Transverse colon (tissue), 4 donors: Measurements from ENCODE around the gene POU2F2.

ENCODE experiments used
- EP300 ChIP-seq: sonication (generic); formaldehyde crosslinking; IDR thresholded peaks from one replicate; pipeline ENCODE4 v1.6.1; 2017; ENCODE audit warnings: antibody characterized with exemption, low read depth
- POLR2A ChIP-seq: fragments of 450-650 bp; IDR thresholded peaks from one replicate; pipeline ENCODE4 v1.6.1; 2016; ENCODE audit warnings: antibody characterized with exemption, mild to moderate bottlenecking, moderate library complexity
- POLR2AphosphoS5 ChIP-seq, 3 donors: sonication (generic); formaldehyde crosslinking; IDR thresholded peaks; one replicate each; pipeline ENCODE4 v1.6.1; 2016; ENCODE audit warnings: antibody characterized with exemption in 3 of 3
- TF ChIP-seq, protein P1 (sequence below), 5 experiments: fragments of 200-600 bp in 3 of 5; fragments of 450-650 bp in 2 of 5; sonication (generic) in 3 of 5; IDR thresholded peaks; 1 replicate in 2 of 5; 2 replicates in 3 of 5; pipeline ENCODE4 v1.5.1; 2016 to 2017; ENCODE audit warnings: antibody characterized with exemption in 5 of 5, inconsistent platforms in 3 of 5, mild to moderate bottlenecking in 2 of 5, moderate library complexity in 1 of 5

DNA sequence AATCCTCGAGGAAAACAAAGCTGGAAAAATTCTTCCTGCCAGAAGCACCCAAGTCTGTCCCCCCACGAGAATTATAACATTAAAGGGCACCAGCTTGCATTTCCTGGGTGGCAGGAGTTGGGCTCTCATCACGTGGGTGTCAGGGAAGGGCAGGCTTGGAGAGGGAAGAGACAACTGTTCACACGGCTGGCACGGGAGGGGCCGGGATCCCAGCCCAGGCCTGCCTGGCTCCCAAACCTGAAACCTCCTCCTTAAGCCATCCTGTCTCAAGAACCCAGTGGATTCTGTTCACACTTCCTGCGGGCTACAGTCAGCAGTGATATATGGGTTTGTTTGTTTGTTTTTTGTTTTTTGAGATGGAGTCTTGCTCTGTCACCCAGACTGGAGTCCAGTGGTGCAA, 74.4 kb downstream of the POU2F2 start:
- TF ChIP-seq POLR2AphosphoS5 (IDR thresholded peaks at IDR 0.05) = no peak
- TF ChIP-seq, protein P1, sequence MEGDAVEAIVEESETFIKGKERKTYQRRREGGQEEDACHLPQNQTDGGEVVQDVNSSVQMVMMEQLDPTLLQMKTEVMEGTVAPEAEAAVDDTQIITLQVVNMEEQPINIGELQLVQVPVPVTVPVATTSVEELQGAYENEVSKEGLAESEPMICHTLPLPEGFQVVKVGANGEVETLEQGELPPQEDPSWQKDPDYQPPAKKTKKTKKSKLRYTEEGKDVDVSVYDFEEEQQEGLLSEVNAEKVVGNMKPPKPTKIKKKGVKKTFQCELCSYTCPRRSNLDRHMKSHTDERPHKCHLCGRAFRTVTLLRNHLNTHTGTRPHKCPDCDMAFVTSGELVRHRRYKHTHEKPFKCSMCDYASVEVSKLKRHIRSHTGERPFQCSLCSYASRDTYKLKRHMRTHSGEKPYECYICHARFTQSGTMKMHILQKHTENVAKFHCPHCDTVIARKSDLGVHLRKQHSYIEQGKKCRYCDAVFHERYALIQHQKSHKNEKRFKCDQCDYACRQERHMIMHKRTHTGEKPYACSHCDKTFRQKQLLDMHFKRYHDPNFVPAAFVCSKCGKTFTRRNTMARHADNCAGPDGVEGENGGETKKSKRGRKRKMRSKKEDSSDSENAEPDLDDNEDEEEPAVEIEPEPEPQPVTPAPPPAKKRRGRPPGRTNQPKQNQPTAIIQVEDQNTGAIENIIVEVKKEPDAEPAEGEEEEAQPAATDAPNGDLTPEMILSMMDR (IDR thresholded peaks at IDR 0.05) = no peak
- TF ChIP-seq POLR2A = no peak
- TF ChIP-seq EP300 = no peak
